HUDEP-2 (cell line): ENCODE measurements around the gene TRAPPC12.

Source experiments
- DNase-seq, 76 experiments: peaks; one replicate each; lab custom pipeline; 2025; ENCODE audit not compliant: unreplicated experiment in 76 of 76; lab: John Stamatoyannopoulos, UW

The TRAPPC12 gene

GRCh38 chr2:3498783-3499394 is 119.4 kb downstream of the TRAPPC12 start:
- DNase-seq = no peak

GRCh38 chr2:3500326-3500899 is 120.9 kb downstream of the TRAPPC12 start:
- DNase-seq = no peak

GRCh38 chr2:3503046-3503445 is 123.6 kb downstream of the TRAPPC12 start:
- no peak for DNase-seq

GRCh38 chr2:3503483-3503882 is 124.0 kb downstream of the TRAPPC12 start:
- no peak for DNase-seq

GRCh38 chr2:3504741-3505140 is 125.2 kb downstream of the TRAPPC12 start:
- no peak for DNase-seq

GRCh38 chr2:3505771-3506170 is 126.3 kb downstream of the TRAPPC12 start:
- no peak for DNase-seq

GRCh38 chr2:3512086-3512485 is 132.6 kb downstream of the TRAPPC12 start:
- DNase-seq = no peak

- no peak for DNase-seq
These were observed 133.7 kb downstream of the TRAPPC12 start for GRCh38 chr2:3513026-3513810.

GRCh38 chr2:3515438-3515837 is 135.9 kb downstream of the TRAPPC12 start:
- peak in 1 of 76 experiments; percentile 40 for DNase-seq

- no peak for DNase-seq
These were observed 137.3 kb downstream of the TRAPPC12 start for GRCh38 chr2:3516831-3517230.

GRCh38 chr2:3517948-3518495 is 138.5 kb downstream of the TRAPPC12 start:
- DNase-seq = no peak

GRCh38 chr2:3518496-3519254 is 139.2 kb downstream of the TRAPPC12 start:
- peak in 74 of 76 experiments; percentile 80 to 99 (median 96) for DNase-seq

- peak in 73 of 76 experiments; percentile 23 to 88 (median 74) for DNase-seq
These were observed 140.0 kb downstream of the TRAPPC12 start, which contains the start of gene ADI1 for GRCh38 chr2:3519255-3520205. ADI1 (minus strand) TSS chr2:3519531; CDS start chr2:3519487, 44 bp downstream.

- DNase-seq = no peak
These were observed 141.1 kb downstream of the TRAPPC12 start for GRCh38 chr2:3520591-3520990.

GRCh38 chr2:3522961-3523421 is 143.5 kb downstream of the TRAPPC12 start:
- DNase-seq = no peak

- peak in 1 of 76 experiments; percentile 9 for DNase-seq
These were observed 144.1 kb downstream of the TRAPPC12 start for GRCh38 chr2:3523551-3524041.

- no peak for DNase-seq
These were observed 147.4 kb downstream of the TRAPPC12 start for GRCh38 chr2:3526871-3527270.

- no peak for DNase-seq
These were observed 148.6 kb downstream of the TRAPPC12 start for GRCh38 chr2:3527886-3528785.
